GM12892 (cell line): ENCODE results near the gene CASP9.
"Not testable (repeated sequence)": the region's sequence is repeated elsewhere in the genome, so short reads cannot be mapped to it uniquely, and the experiment has no call there.

Experiments used
- DNase-seq: peaks from one replicate; pipeline ENCODE4 v3.0.0; 2011; ENCODE audit not compliant: insufficient read length
- FAIRE-seq: peaks from 2 replicates; lab custom pipeline; 2011; peaks lifted over from hg19 to GRCh38; lab: Jason Lieb, UNC
- POLR2A ChIP-seq: IDR thresholded peaks from 2 replicates; pipeline ENCODE4 v1.6.1; 2011; ENCODE audit warnings: low read depth, low read length, control low read depth
- POLR2AphosphoS5 ChIP-seq: IDR thresholded peaks from 2 replicates; pipeline ENCODE4 v1.6.1; 2011; ENCODE audit warnings: low read depth, low read length, control low read depth
- TAF1 ChIP-seq: IDR thresholded peaks from 2 replicates; pipeline ENCODE4 v1.6.1; 2011; ENCODE audit warnings: low read depth, mild to moderate bottlenecking, control low read depth, low read length, borderline replicate concordance

The CASP9 gene

GRCh38 chr1:15509586-15509985 lies 14.4 kb downstream of the CASP9 start:
- DNase-seq (no peak), FAIRE-seq (no peak)
- TF ChIP-seq TAF1 (no peak), POLR2AphosphoS5 (no peak), POLR2A (no peak)

- FAIRE-seq, result peak; percentile 9
- TF ChIP-seq POLR2A (no peak), TAF1 (no peak), POLR2AphosphoS5 (no peak)
Measured at GRCh38 chr1:15508700-15509487, 15.1 kb downstream of the CASP9 start.

GRCh38 chr1:15507278-15507677 lies 16.7 kb downstream of the CASP9 start:
- DNase-seq, result no peak
- no peak for TF ChIP-seq POLR2AphosphoS5
- no peak for FAIRE-seq

More at GRCh38 chr1:15508700-15509487, 15.1 kb downstream of the CASP9 start:
- DNase-seq, result no peak

- FAIRE-seq (no peak), DNase-seq (no peak)
- TF ChIP-seq POLR2AphosphoS5 (no peak), TAF1 (no peak), POLR2A (no peak)
Measured at GRCh38 chr1:15506831-15507230, 17.2 kb downstream of the CASP9 start.

GRCh38 chr1:15504436-15504835 lies 19.6 kb downstream of the CASP9 start:
- TF ChIP-seq POLR2A (no peak), TAF1 (no peak), POLR2AphosphoS5 (no peak)
- DNase-seq, result no peak
- FAIRE-seq, result no peak

GRCh38 chr1:15501208-15502032 lies 22.6 kb downstream of the CASP9 start:
- TF ChIP-seq POLR2A (no peak), POLR2AphosphoS5 (no peak), TAF1 (no peak)
- DNase-seq (peak; percentile 62), FAIRE-seq (no peak)

- DNase-seq (no peak), FAIRE-seq (no peak)
- no peak for TF ChIP-seq POLR2AphosphoS5
- TF ChIP-seq TAF1, result no peak
- no peak for TF ChIP-seq POLR2A
Measured at GRCh38 chr1:15500184-15501178, 23.5 kb downstream of the CASP9 start.

- FAIRE-seq (no peak), DNase-seq (no peak)
- TF ChIP-seq POLR2AphosphoS5 (no peak), POLR2A (no peak), TAF1 (no peak)
Measured at GRCh38 chr1:15493869-15494390, 30.1 kb downstream of the CASP9 start.

GRCh38 chr1:15492596-15492995 lies 31.4 kb downstream of the CASP9 start:
- no peak for FAIRE-seq
- DNase-seq, result no peak
- TF ChIP-seq POLR2AphosphoS5 (no peak), TAF1 (no peak), POLR2A (no peak)

- FAIRE-seq, DNase-seq: not testable (repeated sequence)
Measured at GRCh38 chr1:15491010-15491409, 33.0 kb downstream of the CASP9 start.

- no peak for DNase-seq
- TF ChIP-seq TAF1, result no peak
- TF ChIP-seq POLR2AphosphoS5, result no peak
- TF ChIP-seq POLR2A, result no peak
- FAIRE-seq, result no peak
Measured at GRCh38 chr1:15489052-15489736, 34.8 kb downstream of the CASP9 start.
